GM19452 (cell line): ENCODE data around the gene TMEM132E.

Source experiments
- ATAC-seq: cut with Tn5 transposase; IDR thresholded peaks from one replicate; pipeline ENCODE4 v1.9.1; 2021; ENCODE audit not compliant: unreplicated experiment

Gene TMEM132E

DNA sequence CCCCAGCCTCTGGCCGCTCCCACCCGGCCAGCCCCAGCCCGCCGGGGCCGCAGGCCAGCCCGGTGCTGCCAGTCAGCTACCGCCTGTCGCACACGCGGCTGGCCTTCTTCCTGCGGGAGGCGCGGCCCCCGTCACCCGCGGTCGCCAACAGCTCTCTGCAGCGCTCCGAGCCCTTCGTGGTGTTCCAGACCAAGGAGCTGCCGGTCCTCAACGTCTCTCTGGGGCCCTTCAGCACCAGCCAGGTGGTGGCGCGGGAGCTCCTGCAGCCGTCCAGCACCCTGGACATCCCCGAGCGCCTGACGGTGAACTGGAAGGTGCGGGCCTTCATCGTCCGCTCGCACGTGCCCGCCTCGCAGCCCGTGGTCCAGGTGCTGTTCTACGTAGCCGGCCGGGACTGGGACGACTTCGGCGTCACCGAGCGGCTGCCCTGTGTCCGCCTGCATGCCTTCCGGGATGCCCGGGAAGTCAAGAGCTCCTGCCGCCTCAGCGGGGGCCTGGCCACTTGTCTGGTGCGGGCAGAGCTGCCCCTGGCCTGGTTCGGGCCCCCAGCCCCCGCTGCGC, 46.8 kb downstream of the TMEM132E start:
- no peak for ATAC-seq

DNA sequence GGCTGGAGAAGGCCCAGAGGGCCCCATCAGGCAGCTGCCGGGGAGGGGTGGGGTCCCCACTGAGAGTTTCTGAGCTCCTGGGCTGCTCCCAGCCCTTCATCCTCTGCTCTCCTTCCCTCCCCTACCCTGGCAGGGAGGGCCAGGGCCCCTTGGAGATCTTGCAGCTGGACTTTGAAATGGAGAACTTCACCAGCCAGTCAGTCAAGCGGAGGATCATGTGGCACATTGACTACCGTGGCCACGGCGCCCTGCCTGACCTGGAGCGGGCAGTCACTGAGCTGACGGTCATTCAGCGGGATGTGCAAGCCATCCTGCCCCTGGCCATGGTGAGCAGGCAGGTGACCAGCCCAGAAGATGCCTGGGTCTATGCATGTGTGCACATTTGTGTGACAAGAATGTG, 49.5 kb downstream of the TMEM132E start:
- ATAC-seq = no peak

DNA sequence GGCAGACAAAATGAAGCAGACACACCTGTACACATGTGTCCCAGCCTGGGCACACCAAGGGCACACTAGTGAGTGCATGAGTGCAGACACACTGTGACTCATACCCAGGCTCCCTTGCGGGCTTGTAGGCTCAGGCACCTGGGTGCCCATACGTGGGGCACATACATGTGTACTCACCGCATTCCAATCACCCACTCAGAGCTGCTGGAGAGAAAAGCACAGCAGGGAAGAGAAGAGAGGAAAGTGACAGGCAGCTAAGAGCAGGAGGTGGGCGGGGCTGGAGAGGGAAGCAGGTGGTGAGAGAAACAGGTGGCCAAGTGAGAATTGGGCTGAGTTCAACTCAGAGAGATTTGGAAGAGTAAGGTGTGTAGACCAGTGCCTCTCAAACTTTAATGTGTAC, 54.0 kb downstream of the TMEM132E start:
- ATAC-seq = no peak

DNA sequence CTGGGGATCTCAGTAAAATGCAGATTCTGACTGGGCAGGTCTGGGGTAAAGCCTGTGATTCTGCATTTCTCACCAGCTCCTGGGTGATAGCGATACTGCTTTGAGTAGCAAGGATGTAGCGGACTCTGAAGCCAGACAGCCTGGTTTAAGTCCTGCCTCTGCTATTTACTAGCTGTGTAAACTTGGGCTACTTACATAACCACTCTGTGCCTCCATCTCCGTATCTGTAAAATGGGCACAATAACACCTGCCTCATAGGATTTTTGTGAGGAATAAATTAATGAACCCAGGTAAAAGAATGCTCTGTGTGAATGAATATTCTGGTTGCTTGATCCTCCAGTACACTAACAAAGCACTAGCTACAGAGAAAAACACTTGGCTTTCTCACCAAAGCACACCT, 54.4 kb downstream of the TMEM132E start:
- no peak for ATAC-seq

DNA sequence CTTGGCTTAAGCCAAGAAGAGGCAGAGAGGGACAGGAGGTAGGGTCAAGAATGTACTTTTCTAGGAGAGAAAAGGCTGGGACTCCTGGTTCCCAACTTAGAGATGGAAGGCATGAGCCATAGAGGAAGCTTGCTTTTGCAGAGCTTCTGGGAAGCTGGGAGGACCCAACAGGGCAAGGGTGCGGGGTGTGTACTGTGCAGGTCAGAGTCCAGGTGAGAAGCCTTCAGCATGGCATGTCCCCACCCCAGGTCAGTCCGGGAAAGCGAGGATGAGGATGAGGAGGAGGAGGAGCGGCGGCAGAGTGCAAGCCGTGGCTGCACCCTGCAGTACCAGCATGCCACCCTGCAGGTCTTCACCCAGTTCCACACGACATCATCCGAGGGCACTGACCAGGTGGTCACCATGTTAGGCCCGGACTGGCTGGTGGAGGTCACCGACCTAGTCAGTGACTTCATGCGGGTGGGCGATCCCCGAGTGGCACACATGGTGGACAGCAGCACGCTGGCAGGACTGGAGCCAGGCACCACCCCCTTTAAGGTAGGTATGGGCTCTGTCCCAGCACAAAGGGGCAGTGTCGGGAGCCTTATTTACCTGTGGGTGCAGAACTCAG, 55.3 kb downstream of the TMEM132E start:
- ATAC-seq = no peak

DNA sequence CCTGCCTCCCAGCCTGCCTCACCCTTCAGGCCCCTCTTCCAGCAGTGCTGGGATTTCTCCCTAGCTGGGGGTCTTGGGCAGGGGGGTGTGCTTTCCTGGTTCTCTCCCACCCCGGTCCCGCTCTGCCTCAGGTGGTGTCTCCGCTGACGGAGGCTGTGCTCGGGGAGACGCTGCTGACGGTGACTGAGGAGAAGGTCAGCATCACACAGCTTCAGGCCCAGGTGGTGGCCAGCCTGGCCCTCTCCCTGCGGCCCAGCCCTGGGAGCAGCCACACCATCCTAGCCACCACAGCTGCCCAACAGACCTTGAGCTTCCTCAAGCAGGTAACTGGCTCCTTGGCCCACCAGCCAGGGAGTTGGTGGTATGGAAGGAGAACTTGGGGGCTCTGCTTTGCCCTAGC, 56.5 kb downstream of the TMEM132E start:
- no peak for ATAC-seq

DNA sequence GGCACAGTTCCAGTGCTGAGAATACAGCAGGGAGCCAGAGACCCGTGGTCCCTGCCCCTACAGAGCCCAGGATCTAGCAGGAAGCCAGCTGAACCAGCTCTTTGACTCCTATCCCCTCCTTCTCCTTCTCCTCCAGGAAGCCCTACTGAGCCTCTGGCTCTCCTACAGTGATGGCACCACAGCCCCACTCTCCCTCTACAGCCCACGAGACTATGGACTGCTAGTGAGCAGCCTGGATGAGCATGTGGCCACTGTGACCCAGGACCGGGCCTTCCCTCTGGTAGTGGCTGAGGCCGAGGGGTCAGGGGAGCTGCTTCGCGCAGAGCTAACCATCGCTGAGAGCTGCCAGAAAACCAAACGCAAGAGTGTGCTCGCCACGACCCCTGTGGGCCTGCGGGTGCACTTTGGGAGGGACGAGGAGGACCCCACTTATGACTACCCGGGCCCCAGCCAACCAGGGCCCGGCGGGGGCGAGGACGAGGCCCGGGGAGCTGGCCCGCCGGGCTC, 57.7 kb downstream of the TMEM132E start:
- no peak for ATAC-seq

DNA sequence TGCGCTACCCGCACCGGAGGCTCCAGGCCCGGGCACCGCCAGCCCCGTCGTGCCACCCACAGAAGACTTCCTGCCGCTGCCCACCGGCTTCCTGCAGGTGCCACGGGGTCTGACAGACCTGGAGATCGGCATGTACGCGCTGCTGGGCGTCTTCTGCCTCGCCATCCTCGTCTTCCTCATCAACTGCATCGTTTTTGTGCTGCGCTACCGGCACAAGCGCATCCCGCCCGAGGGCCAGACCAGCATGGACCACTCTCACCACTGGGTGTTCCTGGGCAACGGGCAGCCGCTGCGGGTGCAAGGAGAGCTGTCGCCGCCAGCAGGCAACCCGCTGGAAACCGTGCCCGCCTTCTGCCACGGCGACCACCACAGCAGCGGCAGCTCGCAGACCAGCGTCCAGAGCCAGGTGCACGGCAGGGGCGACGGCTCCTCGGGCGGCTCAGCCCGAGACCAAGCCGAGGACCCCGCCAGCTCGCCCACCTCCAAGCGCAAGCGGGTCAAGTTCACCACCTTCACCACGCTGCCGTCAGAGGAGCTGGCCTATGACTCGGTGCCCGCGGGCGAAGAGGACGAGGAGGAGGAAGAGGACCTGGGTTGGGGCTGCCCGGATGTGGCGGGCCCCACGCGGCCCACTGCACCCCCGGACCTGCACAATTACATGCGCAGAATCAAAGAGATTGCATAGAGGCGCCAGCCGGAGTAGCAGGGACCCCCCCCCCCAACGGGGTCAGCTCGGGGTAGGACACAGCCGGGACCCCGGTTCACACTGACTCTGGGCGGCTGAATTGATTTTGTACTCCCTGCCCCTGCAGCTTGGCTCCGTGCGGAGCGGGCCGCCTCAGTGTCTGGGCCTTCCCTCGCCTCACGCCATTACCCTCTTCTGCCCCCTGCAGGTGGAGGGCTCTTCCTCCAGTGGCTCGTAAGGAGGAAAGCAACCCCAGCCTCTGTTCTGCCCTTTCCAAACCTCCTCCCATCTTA, 58.5 kb downstream of the TMEM132E start:
- no peak for ATAC-seq

DNA sequence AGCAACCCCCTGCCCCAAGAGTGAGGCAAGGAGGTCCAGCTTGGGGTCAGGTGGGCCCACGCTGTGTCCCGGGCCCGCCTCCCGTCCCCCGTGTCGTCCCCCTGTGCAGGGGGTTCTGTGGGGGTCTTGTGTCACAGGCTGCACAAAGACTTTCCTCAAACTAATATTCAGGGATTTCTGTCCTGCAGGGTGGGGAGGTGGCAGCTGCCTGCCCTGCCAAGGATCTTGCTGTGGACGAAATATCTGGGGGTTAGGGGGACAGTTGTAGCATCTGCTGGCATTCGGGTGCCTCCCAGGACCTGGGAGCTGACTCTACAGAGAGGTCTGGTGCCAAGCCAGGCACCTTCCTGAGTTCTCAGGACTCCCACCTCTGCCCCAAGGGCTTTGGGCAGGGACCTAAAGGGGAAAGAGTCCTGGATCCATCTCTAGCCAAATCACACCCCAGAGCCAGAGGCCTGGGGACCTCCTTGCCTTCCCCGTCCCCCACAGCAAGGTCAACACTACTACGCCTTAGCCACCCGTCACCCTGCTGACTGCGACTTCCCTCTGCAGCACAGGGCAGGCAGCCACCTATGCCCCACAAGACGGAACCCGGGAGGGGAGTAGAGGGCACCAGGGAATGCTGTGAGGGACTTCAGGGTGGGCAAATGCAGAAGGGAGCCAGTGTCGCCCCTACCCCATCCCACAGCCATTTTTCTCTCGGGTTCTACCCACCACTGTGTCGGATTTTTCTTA, 59.3 kb downstream of the TMEM132E start:
- no peak for ATAC-seq

DNA sequence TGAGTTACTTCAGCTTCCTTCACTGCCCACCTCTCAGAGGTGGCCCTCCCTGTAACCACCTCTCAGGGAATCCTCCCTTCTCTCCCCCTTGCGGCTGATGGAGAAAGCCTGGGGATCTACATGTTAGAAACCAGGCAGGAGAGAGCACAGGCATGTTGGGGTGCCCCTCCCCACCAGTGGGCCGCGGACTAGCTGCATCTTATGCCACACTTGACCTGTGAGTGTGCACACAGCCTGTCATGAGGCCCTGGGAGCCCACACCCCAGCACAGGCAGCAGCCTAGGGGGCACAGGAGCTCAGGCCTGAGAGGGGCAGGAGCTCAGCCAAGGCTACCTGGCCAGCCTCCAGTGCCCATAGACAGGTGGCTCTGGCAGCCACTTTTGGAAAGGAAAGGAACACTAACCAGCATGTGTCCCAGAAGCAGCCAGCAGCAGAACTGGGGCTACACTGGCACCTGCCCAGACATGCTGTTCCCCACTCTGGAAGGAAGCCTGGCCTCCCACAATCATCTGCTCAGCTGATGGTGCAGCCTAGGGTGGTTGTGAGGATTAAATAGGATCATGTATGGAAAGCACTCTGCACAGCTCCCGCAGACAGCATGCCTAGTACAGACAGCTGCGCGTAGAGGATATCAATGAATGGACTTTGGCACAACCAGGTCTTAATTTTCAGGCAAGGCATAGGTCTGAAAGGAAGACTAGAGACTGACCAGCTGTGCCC, 60.5 kb downstream of the TMEM132E start:
- ATAC-seq = no peak

DNA sequence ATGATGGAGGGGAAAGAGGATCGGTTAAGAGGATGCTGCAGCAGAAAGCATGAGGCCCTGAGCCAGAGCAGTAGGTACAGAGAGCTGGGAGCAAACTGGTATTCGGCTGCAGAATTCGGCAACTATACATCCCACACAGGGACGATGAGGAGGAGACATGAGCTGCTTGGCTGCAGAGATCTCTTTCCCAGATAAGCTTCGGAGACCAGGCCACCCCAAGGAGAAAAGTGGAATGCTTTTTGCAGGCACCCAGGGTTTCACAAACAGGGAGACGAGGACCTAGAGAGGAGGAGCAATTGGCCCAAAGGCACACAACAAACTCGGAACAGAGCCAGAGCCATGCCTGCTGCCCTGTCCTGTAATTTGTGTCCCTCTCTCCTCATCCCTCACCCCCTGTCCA, 62.0 kb downstream of the TMEM132E start:
- no peak for ATAC-seq

DNA sequence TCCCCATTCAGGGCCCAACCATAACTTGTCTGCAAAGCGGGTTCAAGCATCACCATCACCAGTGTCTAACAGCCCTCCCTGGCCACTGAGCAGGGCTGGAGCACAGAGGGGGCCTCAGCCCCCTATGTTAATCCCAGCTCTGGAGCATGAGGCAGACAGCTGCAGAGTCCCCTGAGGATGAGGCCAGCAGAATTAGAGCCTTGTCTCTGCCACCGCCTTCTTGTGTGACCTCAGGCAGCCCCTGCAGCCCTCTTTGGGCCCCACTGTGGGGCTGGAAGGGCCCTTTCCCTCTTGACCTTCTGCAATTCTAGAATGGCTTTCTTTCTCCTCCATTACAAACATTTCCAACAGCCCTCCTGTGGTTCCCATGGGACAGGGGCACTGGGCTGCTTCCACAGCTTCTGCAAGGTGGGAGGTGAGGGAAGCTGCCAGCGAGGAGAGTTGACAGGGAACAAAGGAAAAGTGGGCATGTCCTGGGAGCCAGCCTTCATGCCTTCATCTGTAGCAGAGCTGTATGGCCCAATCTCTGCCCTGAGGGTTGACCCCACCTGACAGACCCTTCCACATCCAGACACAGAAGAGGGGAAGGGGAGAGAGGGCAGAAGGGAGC, 65.7 kb downstream of the TMEM132E start:
- ATAC-seq = no peak

DNA sequence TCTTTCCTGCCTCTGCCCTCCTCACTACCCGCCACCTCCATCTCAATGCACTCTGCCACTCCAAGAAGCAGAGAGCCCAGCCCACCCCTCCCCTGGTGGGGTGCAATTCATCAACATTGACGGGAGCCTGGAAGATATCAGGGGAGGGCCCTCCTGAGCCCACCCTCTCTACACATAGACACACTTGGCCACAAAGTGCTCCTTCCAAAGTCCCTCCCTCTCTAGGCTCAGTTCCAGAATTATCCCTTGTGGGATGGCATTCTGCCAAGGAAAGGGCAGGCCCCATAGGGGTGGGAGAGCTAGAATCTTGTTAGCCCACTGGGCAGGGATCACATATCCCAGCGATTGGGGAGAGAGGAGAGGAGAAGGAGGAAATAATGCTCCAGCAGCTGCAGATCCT, 66.2 kb downstream of the TMEM132E start:
- no peak for ATAC-seq

DNA sequence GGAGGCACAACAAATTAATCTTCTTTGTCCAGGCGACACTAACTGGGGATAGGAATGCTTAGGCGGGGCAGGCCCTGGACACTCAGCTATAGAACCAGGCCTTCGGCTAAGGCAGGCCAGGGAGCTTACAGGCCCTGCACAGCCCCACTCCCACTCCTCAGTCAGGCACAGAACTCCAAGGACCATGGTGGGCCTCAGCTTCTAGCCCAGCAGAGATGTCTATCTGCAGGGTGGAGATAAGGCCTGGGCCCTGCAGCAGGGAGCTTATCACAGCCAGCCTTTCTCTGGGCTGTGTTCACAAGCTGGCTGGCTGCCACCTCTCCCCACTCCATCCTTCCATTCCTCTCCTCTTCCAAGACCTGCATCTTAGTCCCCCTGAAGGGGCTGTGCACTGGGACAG, 68.1 kb downstream of the TMEM132E start:
- ATAC-seq = no peak

DNA sequence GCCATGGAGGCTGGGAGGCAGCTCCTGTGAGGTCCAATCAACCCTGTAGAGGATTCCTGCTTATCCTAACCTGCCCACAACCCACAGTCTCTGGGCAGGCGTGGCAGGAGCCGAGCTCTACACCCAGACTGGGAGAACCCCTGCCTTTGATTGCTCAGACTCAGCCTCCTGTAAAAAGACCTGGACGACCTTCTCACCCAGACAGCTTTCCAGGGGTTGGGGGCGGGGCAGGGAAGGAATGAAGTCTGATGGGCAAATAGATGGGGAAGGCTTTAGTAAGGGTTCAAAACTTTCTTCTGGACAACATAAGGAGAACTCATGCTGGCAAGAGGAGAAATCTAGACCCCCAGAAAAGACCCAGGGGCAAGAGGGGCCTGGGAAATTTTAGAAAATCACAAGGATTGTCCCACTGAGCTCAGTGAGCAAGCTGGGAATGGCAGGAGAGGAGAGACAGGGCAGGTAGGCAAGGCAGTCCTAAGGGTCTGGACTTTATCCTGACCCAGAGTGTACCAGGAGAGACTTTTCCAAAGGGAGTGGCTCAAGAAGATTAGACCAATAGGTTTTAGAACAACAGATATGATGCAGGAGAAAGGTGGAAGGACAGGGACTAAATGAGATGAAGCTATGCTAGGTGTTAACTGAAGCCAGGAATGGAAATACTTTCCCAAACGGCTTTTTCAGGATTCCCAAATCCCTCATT, 70.8 kb downstream of the TMEM132E start:
- no peak for ATAC-seq

DNA sequence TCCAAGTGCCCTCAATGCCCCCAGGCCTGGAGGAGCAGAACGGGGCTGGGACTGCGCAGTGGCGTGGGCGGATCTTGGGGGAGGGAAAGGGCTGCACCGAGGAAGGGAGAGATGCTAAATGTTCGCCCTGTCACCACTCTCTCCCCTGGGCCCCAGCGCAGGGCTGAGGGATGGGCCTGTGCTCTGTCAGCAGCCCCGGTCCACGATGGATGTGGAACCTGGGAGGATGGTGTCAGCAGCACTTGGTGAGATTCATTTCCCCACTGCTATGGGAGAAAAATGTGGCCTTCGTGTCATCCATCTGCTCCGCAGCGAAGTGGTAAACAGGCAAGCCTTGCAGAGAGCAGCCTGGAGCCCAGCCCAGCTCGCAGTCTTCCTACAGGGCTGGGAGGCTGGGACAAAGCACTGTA, 72.0 kb downstream of the TMEM132E start:
- no peak for ATAC-seq

DNA sequence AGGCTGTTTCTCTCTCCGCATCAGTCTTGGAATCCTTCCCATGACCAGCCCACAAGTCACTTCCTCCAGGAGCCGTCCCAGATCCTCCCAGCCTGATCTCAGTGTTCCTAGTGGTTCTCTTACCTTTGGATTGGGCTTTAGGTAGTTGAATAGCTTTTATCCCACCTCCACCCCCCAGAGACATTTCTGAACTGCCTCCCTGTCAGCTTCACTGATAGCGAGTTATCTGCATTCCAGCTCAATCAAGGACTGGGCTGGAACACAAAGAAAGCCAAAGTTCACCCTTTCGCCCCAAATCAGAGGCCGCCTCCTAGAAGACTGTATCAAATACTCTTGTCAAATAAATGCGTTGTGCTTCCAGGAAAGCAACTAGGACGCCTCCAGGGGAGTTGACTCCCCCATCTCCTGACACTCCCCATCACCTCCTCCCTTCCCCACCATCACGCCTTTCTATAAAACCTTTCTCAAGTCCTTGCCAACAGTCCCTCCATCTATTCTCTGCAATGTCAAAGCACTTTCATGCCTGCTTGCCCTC, 72.7 kb downstream of the TMEM132E start:
- no peak for ATAC-seq

DNA sequence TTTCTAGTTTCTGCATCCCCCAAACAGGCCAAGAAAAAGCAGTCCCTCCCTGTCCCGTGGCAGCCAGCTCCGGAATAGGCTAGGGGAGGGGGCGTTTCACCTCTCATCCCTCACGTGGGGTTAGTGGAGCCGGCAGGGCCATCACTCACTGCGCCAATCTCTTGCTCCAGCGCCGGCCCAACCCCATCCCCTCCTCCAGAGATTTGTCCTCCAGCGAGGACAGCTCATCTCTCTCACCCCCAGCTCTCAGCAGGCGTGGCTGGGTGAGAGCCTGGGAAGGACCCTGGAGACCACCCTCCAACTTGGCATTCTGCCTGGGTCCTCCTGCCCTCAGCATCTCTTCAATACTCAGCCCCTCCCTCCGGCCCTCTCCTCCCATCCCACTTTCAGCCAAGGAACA, 74.1 kb downstream of the TMEM132E start:
- ATAC-seq = no peak

DNA sequence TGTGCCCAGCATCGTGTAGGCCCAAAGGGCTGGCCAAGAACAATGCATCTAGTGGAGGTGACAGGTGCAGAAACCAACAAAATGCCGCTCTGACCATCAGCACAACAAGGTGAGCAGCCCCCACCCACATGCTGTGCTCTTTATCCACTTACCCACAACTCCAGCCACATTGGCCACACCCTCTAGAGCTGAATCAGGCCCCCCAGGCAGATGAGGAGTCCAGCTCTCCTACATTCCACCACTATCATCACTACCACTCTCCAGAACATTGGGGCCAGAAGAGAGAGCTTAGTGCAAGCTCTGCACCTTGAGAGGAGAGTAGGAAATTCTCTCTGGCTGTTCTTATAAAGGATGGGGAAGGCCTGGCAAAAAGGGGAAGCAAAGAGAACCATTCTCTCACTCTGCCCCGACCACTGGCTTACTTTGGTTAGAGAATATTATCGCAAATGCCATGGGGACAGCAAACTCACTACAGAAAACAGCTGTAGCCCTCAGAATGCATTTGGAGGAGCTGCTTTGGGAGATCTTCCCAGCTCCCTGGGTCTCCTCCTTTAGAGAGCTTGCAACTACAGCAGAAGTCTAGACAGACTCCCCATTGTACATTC, 75.0 kb downstream of the TMEM132E start:
- ATAC-seq = no peak
